Hematopoietic multipotent progenitor cell treated with erythropoietin and hydrocortisone succinate and interleukin-3 and kit ligand, for 4 days (in vitro differentiated cells): Measurements from ENCODE around the gene NR2C2.

ENCODE experiments used
- DNase-seq: peaks from one replicate; pipeline ENCODE4 v3.0.0-alpha.2; 2015

The NR2C2 gene

DNA sequence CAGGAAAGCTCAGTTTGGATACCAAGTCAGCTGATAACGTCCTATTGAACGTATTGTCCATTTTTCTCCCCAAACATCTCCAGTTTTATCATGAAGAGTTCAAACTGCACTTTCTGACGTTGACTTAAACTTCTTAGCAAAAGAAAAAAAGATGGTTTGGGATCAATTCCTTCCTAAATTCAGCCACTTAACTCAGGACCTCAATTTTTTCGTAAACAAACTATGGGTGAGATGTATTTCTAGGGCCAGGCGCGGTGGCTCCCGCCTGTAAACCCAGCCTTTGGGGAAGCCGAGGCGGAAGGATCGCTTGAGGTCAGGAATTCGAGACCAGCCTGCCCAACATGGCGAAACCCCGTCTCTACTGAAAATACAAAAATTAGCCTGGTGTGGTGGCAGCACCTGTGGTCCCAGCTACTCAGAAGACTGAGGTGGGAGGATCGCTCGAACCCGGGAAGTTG is 118.2 kb downstream of the NR2C2 start:
- DNase-seq: no peak

DNA sequence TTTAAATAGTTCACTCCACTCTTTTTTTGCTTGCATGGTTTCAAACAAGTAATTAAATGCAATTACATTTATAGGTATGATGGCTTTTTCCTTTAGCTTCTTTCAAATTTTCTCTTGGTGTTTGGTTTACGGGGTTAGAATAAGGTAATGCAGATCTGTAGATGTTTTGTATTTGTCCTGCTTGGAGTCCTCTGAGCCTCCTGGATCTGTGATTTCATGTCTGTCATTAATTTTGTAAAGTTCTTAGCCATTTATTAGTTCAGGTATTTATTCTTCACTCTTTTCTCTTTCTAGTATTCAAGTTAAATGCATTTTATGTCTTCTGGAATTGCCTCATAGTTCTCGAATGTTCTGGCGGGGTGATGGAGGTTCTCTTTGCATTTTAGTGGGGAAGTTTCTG is 119.1 kb downstream of the NR2C2 start:
- DNase-seq: no peak

DNA sequence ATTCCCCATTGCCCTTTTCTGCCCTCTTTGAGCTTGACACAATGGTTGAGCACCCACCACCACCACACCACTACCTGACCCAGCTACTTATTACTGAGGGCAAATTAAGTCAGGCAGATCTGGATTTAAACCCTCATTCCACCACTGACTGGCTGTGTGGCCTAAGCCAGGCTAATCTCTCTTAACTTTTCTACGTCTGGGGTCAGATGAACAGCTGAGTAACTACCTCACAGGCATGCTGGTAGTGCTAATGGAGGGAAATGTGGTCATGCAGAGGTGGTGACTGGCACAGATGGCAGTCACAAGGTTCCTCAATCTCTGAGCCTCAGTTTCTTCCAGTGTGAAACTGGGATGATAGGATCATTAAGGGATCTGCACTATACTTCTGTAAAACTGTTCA is 122.1 kb downstream of the NR2C2 start:
- DNase-seq: no peak

DNA sequence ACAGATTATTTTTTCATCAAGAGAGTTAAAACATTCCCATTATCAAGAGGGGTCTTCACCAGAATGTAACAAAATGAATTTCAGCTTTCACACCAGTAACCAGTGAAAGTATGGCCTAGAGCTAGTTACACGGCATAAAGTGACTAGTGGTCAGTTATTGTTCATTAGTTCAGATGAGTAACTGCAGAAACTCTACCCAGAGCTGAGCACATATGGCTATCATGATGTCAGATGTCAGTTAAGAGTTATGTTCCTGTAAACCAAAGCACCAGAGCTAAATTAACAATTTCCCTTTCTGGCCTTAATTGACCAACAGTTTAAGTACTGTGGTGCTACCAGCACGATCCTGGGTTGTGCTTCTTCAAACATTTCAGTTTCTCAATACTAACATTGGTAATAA is 124.3 kb downstream of the NR2C2 start:
- no peak for DNase-seq

DNA sequence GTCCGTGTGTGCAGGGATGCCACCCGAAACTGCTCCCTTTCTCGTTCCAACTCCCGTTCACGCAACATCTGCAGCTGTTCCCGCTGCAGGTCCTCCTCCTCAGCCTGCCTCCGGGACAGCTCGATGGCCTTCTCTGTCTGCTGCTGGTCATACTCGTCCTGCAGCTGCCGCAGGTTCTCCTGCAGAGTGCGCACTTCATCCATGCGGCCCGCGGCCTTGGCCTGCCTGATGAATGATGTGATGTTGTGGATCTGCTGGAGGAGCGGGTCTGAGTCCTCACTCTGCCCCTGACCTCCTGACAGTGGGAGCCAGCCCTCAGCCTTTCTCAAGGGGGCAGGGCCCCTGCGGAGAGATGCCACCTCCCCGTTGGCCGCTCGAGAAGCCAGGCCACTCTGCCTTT is 127.1 kb downstream of the NR2C2 start:
- DNase-seq: no peak

DNA sequence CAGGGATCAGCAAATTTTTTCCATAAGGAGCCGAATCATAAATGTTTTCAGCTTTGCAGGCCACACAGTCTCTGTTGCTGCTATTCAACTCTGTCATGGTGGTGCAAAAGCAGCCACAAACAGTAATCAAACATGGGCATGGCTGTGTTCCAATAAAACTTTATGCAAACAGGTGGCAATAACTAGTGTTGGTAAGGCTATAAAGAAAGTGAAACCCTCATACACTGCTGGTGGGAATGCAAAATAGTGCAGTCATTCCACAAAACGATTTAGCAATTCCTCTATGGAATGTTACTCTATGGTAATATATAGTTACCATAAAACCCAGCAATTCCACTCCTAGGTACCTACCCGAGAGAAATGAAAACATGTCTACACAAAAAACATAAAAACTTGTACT is 131.7 kb downstream of the NR2C2 start:
- no peak for DNase-seq

DNA sequence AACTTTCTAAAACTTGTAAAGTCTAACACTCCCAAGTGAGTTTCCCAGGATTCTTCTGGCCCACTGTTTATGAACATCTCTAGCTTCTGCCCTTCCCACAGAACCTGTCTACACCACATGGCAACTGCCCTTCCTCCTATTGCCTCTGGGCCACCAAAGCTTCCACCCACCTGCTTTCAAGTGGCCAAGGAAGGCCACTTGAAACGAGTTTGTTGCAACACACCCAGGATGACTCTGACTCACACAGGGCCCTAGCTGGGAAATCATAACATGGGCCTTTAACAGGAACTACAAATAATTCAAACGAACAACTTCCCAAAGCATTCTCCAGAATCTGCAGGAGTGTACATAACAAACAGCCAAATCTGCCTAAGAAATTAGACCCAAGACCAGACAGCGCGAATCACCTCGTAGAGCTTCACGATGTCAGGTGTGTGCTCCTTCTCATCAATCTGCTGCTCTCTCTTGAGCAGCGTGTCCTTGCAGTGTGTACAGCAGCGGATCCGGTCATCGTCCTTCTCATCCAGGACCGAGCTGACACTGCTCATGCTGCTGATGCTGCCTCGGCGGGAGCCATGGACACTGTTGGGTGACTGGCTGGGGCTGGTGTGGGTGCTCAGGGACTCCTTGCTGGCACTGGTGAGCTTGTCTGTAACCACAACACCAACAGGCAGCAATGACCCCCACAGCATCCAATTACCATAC is 134.7 kb downstream of the NR2C2 start:
- DNase-seq: no peak

DNA sequence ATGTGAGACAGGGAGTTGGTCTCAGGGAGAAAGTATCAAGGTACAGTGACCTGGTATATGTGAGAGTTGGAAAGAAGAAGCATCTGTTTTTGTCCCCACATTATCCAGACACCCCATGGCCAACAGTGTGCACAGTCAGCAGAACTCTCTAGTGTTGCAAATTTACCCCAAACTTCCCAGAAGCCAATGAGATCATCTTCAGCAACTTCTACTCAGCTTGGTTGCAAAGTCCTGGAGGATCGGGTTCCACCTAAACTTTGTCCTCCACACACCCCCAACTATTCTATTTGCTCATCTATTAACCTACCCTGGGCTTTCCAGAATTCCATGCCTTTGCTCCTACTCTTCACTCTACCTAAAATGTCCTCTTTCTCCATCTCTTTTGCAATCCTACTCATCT is 135.9 kb downstream of the NR2C2 start:
- no peak for DNase-seq

DNA sequence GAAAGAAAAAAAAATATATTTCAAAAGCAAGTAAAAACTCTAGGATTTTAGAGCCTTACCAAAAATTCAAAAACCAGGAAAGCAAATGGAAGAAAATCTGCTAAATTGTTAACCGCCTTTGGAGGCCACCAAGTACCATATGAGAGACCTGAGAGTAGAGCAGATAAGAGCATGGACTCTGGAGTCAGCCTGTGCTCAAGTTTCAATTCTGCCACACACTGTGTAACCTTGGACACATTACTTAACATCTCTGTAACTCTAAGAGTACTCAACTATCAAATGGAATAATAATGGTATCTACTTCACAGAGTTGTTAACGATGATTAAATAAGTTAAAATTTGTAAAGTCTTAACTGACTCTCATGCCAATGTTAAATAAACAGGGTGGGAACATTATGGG is 138.9 kb downstream of the NR2C2 start:
- no peak for DNase-seq

DNA sequence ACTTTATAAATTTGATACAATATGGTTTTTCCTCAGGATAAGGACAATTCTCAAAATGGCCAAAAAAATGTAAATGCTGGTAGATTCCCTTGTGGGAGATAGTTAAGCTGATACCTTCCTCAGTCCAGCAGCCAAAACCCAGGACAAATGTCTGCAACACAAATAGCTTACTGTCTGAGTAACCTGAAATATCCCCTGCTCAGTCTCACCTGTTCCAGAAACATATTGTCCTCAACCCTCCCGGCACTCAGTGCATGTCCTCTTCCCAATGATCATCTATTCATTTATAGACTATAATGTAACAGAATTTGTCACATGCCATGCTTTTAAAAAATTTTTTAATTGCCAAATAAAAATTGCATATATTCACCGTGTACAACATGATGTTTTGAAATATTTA is 139.3 kb downstream of the NR2C2 start:
- no peak for DNase-seq

DNA sequence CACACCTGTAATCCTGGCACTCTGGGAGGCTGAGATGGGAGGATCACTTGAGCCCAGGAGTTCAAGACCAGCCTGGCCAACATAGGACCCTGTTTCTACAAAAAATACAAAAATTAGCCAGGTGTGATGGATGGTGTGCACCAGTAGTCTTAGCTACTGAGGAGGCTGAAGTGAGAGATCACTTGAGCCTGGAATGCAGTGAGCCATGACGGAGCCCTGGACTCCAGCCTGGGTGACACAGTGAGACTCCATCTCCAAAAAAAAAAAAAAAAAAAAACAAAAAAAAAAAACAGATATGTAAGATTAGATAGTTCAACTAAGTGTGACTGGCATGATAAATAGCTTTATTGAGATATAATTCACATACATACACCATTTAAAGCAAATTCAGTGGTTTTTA is 141.8 kb downstream of the NR2C2 start:
- DNase-seq: no peak

DNA sequence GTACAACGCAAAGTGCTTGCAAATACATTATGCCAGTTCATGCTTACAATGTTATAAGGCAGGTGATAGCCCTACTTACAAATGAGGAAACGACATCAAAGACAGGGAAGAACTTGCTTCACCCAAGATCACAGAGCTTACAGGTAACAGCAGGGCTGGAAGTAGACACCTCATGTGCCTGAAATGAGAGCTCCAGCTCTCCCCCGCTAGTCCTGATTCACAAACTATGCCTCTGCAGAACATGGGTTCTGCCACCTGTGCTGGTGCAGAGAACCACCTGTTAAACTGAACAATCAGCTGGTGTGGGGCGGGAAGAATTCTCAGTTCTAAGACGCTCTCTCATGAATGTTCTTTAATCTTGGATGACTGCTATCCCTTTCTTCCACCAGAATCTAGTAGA is 144.2 kb downstream of the NR2C2 start:
- DNase-seq: no peak

DNA sequence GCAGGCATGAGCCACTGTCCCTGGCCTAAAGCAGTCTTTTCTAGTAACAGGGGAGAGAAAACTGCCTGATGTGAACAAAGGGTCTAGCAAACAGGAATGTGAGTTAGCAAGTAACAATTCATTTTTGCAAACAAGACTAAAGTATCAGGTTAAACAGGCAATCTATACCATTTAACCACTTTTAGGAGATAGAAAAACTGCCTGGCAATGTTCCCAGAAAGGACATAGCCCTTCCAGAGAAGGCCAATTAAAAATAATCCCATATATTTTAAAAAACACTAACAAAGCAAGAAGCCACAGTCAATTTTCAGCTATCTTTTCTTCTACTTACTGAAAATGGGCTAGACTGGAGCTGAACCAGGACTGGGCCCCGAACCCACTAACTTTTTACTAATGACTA is 145.3 kb downstream of the NR2C2 start:
- peak; percentile 60 for DNase-seq

DNA sequence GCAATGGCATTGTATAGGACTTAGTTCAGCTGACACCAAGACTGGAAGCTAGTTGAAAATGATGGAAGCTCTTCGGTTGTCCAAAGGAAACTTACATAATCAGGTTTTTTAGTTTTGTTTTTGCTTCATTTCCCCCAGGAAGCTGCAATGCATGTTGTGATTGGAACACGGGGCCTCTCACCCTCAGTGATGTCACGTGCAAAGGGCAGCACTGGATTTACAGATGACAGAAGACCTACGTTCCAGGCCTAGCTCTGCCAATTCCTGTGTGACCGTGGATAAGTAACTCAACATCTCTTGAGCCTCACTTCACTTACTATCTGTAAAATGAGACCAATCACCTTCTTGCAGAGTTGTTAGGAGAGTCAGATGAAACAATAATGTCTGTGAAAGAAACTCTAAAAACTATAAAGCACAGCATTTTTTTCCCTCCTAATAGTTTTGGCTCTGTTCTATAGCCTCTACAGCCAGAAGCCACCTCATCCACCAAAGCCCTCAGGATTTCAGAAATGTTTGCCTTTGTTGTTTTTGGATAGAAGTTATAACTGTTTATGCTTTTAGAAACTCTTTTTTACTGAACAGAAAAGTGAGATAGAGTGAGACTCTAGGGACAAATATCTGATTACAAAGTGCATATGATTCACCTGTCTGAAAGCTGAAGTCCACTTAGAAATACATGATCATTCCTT is 146.9 kb downstream of the NR2C2 start:
- DNase-seq: no peak

DNA sequence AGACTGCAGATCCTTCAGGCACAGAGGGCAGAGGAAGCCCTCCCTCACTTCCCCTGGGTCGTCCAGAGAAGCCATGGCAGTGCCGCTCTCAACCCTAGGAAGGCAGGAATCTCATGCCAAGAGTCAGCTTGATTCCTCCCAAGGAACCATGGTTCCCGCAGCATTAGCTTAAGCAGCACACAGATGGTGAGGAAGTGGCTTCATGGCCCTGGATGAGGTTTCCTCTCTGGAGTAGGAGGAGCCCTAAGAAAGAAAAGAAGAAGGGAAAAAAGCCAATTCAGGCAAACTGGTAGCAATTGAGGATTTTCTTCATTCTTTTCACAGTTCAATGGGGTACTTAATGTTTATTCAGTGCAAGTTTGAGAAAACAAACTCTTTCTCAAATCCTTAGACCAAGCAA is 148.7 kb downstream of the NR2C2 start:
- DNase-seq: no peak

DNA sequence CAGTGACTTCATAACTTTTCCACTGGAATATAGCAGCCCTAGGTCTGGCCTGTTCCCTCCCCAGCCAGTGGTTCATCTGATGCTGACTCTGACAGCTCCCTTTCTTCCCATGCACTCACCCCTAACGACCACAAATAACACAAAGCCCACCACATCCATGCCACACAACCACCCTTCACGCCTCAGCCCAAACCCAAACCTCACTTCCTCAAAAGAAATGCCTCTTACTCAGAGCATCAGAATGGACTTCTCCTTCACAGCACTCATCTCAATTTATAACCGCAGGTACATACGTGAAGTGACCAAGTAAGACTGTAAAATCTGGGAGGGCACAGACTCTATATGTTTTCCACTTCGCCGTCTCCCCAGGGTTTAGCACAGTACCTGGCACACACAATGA is 150.5 kb downstream of the NR2C2 start:
- peak; percentile 70 for DNase-seq
